Measurements from ENCODE around the gene VEGFA. TPM values are rescaled to one million over a fixed set of nuclear protein-coding genes. Genes with fewer than 3 reads are reported as not detected.

The VEGFA gene
- polyA plus RNA-seq, 2 of the 4 experiments (the other 2 are of a cell fraction), result 35.8 to 83.7 TPM

- WGBS (ENCODE audit: missing lambda C conversion rate), result 39% methylated on average over 11 of the region's 12 CpGs
- TF ChIP-seq HEYL (CRISPR knock-in tag; IDR thresholded peaks at IDR 0.05) (no peak), BCL3 (IDR thresholded peaks at IDR 0.05) (no peak), HES2 (IDR thresholded peaks at IDR 0.05) (no peak), POLR2A (IDR thresholded peaks at IDR 0.05; ENCODE audit: low read length) (no peak), CEBPB (IDR thresholded peaks at IDR 0.05) (no peak), GATA3 (IDR thresholded peaks at IDR 0.05; ENCODE audit: borderline replicate concordance) (no peak), TFCP2L1 (CRISPR knock-in tag; IDR thresholded peaks at IDR 0.05) (no peak), CHD2 (IDR thresholded peaks at IDR 0.05; ENCODE audit: low read length, partially characterized antibody) (no peak), CTCF (IDR thresholded peaks at IDR 0.05) (no peak), MAZ (IDR thresholded peaks at IDR 0.05; ENCODE audit: borderline replicate concordance, low read depth, low read length) (no peak), SMC3 (IDR thresholded peaks at IDR 0.05) (no peak), KDM5A (IDR thresholded peaks at IDR 0.05) (no peak), HMGXB4 (CRISPR knock-in tag; IDR thresholded peaks at IDR 0.05; ENCODE audit: borderline replicate concordance) (no peak), USF2 (IDR thresholded peaks at IDR 0.05) (no peak), ZNF302 (CRISPR knock-in tag; IDR thresholded peaks at IDR 0.05) (no peak), ATOH8 (CRISPR knock-in tag; IDR thresholded peaks at IDR 0.05; ENCODE audit: low read depth) (no peak), FOSL2 (IDR thresholded peaks at IDR 0.05) (no peak), FOSL2 (CRISPR knock-in tag; IDR thresholded peaks at IDR 0.05) (no peak), EHF (CRISPR knock-in tag; IDR thresholded peaks at IDR 0.05) (no peak), NPAS2 (CRISPR knock-in tag; IDR thresholded peaks at IDR 0.05; ENCODE audit: borderline replicate concordance) (no peak)
- ATAC-seq (no peak), FAIRE-seq (no peak), DNase-seq (ENCODE audit: low read depth in 1 of 2, low spot score in 1 of 2) (no peak)
- peaks cover 30% of the 10 kb centered on the region for H3K4me1 ChIP-seq
- ChIA-PET POLR2A (no interaction called here), CTCF (interaction anchor here (0.6 to 8.4 kb wide), 44 partner anchors 9 to 312 kb away, joined by 3 to 115 read pairs (median 5); no protein-coding TSS in a partner anchor)
- no peaks in the 10 kb centered on the region for H3K9me3 ChIP-seq
- peak overlapping the region; percentile 93 for H3K4me2 ChIP-seq
- H3K27ac ChIP-seq, result peak overlapping the region; percentile 97 to 100
- H3K4me3 ChIP-seq, result peak overlapping the region; percentile 59
Observed at GRCh38 chr6:43773980-43774775, 4.2 kb downstream of the VEGFA start.

All from A549 (cell line).